ENCODE results near the gene FOSL1.

FOSL1 gene

GRCh38 chr11:65900125-65900898 lies at the start of gene FOSL1:
Gene FOSL1, minus strand, starts transcription at chr11:65900388. Its CDS starts 49 bp downstream, at chr11:65900339.
- in situ Hi-C loops (cut with MboI; ENCODE audit: low sequenced_read_pairs), result no loop called here

GRCh38 chr11:65947603-65948125 lies 47.5 kb upstream of the FOSL1 start:
- in situ Hi-C loops (cut with MboI; ENCODE audit: low sequenced_read_pairs), result no loop called here

DNA sequence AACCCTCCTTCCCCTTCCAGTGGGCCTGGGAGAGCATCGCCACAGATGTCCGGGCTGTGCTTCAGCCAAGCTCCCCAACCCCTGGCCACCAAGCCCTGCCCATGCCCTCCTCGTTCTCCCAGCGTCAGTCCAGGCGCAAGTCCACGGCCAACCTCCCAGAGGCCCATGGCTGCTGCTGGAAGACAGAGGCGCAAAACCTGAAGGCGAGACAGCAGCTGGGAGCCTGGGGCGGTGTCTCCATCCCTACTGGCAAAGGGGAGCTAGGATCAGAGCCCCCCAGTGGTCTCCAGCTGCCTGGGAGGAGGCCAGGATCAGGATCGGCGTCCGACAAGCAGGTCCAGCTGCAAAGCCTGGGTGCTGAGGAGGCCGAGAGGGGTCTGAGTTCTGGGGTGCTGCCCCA lies 46.9 kb upstream of the FOSL1 start:
- in situ Hi-C loops (cut with MboI; ENCODE audit: low sequenced_read_pairs), result no loop called here

DNA sequence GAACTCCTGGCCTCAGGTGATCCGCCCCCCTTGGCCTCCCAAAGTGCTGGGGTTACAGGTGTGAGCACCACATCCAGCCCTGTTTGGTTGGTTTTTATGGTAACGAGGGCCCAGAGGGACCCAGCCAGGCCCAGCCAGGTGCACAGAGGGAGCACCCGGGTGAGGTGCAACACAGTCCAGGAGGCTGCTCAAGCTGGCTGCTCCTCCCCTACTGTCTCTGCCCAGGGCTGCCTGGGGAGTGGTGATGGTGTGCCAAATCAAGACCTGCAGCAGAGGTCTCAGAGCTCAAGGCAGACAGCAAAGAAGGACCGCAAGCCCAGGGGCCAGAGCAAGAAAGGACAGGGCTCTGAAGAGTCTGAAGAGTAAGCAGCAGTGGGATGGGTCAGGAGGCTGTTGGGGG lies 46.5 kb upstream of the FOSL1 start:
- in situ Hi-C loops (cut with MboI; ENCODE audit: low sequenced_read_pairs), result no loop called here

DNA sequence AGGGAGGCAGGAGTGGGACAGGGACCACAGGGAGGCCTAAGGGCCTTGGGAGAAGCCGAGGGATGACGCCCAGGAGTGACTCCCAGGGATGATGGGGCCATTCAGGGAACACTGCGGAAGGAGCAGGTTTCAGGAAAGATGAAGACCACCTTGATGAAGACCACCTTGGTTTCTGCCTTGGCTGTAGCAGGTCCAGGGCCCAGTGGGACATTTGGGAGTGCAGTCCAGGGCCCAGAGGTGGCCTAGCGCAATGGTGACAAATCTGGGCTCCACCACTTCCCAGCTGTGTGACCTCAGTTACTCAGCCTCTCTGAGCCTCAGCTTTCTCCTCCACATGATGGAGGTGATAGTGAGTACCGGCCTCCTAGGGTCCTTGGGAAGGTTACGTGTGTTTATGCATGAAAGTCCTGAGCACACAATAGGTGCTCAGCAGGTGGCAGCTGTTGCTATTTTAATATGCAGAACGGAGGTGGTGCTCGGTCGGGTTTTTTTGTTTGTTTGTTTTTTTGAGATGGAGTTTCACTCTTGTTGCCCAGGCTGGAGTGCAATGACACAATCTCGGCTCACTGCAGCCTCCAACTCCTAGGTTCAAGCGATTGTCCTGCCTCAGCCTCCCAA lies 45.9 kb upstream of the FOSL1 start:
- in situ Hi-C loops (cut with MboI; ENCODE audit: low sequenced_read_pairs), result no loop called here

DNA sequence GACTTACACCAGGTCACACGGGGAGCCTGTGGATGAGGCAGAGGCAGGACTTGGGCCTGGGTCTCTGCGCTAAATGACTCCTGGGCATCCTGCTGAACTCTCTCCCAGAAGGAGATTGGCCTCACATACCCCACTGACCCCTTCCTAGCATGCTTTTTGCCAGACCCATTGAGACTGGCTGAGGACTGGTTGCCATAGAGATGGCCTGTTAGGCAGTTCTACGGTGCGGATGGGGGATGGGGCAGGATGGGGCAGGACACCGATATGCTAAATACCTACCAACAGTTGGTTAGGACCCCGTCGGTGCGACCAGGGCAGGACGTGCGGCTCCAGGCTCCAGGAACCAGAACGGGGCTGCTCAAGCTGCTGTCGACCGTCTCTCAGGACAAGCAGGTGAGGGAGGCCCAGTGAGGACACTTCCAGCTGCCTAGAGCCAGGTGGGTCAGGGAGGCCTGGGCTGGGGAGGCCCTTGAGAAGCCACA lies 45.3 kb upstream of the FOSL1 start, which contains the start of gene TSGA10IP:
Gene TSGA10IP (plus strand): TSS at position 51 of the 482 bp plus-strand sequence. CDS start 196 bp downstream, at position 247.
- in situ Hi-C loops (cut with MboI; ENCODE audit: low sequenced_read_pairs), result no loop called here

DNA sequence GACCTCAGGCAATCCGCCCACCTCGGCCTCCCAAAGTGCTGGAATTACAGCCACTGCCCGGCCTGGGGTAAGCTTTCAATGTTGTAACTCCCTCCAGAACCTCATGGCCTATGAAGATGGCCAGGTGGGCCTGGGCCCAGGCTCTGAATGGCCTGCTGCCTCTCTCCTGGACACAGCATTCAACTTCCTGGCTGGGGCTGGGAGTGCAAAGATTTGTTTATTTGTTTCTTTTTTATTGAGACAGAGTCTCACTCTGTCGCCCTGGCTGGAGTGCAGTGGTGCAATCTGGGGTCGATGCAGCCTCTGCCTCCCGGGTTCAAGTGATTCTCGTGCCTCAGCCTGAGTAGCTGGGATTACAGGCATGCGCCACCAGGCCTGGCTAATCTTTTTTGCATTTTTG lies 44.6 kb upstream of the FOSL1 start:
- in situ Hi-C loops (cut with MboI; ENCODE audit: low sequenced_read_pairs), result no loop called here

GRCh38 chr11:65944191-65944590 lies 44.0 kb upstream of the FOSL1 start:
- in situ Hi-C loops (cut with MboI; ENCODE audit: low sequenced_read_pairs), result no loop called here

DNA sequence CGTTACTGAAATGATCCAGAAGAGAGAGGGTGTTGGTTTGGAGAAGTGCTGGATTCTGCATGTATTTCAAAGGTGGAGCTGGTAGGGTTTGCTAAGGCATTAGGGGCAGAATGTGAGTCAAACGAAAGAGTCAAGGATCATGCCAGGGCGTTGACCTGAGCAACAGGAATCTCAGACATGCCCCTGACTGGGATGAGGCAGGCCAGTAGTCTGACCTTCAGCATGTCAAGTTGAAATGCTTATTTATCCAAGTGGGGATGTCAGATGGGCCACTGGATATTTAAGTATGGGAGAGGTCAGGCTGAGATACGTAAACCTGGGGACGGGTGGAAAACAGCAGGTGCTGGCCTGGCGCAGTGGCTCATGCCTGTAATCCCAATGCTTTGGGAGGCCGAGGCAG lies 42.3 kb upstream of the FOSL1 start:
- in situ Hi-C loops (cut with MboI; ENCODE audit: low sequenced_read_pairs), result no loop called here

- in situ Hi-C loops (cut with MboI; ENCODE audit: low sequenced_read_pairs), result no loop called here
These were observed 41.6 kb upstream of the FOSL1 start for GRCh38 chr11:65941720-65942310.

- in situ Hi-C loops (cut with MboI; ENCODE audit: low sequenced_read_pairs), result no loop called here
These were observed 37.6 kb upstream of the FOSL1 start for GRCh38 chr11:65937766-65938165.

DNA sequence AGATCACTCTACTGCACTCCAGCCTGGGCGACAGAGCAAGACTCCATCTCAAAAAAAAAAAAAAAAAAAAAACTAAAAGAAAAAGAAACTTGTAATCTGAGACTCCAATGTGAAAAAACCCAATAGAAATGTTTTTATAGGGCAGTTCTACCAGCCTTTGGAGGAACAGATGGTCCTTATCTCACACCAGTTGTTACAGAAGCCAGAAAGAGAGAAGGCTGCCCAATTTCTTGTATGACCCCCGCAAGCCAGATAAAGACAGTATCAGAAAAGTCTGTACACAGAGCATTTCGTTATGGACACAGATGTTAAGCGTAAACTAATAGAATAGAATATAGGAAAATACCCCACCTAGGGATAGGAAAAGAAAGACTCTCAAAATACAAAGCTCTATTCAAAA lies 33.8 kb upstream of the FOSL1 start:
- in situ Hi-C loops (cut with MboI; ENCODE audit: low sequenced_read_pairs), result no loop called here

- in situ Hi-C loops (cut with MboI; ENCODE audit: low sequenced_read_pairs), result no loop called here
These were observed 32.4 kb upstream of the FOSL1 start for GRCh38 chr11:65932558-65932919.

- in situ Hi-C loops (cut with MboI; ENCODE audit: low sequenced_read_pairs), result no loop called here
These were observed 31.8 kb upstream of the FOSL1 start for GRCh38 chr11:65931773-65932557.

DNA sequence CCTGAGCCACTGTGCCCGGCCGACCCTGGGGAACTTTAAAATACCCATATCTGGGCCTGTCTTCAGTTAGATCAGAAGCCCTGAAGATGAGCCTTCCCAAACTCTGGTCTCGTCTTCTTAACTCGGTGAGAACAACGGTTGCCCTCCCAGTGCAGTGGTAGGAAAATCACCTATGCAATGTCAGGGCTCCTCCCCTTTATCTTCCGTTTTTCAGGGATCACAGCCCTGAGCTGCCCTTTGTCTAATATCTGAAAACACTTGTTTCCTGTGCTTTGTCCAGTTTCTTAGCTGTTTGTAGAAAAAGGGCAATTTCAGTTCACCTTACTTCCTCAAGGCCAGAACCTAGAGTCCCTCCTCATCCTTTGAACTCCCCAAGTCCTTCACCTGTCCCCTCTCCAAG lies 28.5 kb upstream of the FOSL1 start:
- in situ Hi-C loops (cut with MboI; ENCODE audit: low sequenced_read_pairs), result no loop called here

GRCh38 chr11:65927904-65928397 lies 27.8 kb upstream of the FOSL1 start:
- in situ Hi-C loops (cut with MboI; ENCODE audit: low sequenced_read_pairs), result no loop called here

DNA sequence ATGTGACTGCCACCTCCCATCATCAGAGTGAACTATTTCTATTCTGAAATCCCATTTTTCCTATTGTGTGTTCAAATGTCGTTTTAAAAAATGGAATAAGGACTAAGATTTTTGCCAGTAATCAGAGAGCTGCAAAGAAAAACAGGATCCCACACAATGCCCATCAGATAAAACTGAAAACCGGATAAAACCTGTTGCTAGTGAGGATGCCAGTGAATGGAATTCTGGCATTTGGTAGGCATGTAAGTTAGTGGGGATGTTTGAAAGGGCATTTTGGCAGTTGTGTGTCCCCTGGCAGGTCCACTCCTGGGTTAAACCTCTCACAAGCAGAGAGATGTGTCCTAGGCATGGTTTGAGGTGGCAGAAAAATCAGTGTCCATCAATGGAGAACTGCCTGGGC lies 25.2 kb upstream of the FOSL1 start:
- in situ Hi-C loops (cut with MboI; ENCODE audit: low sequenced_read_pairs), result no loop called here

DNA sequence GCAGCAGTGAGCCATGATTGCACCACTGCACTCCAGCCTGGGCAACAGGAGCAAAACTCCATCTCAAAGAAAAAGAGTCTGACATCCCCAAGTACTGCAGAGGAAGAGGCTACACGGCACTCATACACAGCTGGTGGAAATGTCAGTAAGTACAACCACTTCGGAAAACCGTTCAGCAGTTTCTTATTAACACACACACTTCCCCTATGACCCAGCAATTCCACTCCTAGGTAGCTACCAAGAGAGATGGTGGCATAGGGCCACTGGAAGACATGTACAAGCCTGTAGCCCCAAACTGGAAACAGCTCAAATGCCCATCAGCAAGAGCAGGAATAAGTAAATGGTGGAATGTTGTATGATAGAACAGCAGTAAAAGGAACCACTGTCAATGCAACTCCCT lies 22.4 kb upstream of the FOSL1 start:
- in situ Hi-C loops (cut with MboI; ENCODE audit: low sequenced_read_pairs), result no loop called here

DNA sequence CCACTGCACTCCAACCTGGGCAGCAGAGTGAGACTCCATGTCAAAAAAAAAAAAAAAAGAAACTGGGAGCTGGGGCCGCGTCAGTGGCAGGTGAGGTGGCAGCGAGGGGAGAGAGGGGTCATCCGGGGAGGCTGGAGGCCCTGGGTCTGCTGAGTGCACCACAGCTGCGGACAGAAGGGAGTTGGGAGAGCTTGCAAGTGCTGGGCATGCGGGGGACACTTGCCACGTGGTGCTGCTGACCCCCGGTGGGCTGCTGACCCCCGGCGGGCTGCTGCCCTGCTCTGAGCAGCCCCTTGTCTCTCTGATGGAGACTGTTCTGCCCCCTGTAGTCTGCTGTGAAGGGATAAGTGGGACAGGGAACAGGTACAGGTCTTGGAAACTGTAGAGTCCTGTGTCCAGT lies 21.7 kb upstream of the FOSL1 start:
- in situ Hi-C loops (cut with MboI; ENCODE audit: low sequenced_read_pairs), result no loop called here

DNA sequence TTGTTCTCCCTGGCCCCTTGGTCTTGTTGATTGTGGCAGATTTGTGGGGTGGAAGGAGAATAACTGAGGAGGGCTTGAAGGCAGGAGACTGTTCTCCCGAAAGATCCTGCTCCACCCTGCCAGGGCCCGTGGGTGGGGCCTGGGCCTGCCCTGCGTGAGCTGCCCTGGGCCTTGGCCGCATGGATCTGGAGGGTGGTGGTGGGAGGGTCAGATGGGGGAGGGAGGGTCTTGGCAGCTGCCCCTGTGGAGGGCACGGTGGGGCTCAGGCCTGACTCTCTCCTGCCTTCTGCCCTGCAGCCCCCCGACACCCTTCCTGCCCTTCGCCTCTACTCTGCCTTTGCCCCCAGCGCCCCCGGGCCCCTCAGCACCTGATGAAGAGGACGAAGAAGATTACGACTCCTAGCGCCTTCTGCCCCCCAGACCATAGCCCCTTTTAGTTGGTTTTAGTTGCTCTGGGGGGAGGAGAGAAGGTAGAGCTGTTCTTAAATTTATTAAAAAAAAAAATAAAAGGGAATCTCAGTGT lies 20.9 kb upstream of the FOSL1 start:
- in situ Hi-C loops (cut with MboI; ENCODE audit: low sequenced_read_pairs), result no loop called here

GRCh38 chr11:65920372-65920802 lies 20.2 kb upstream of the FOSL1 start:
- in situ Hi-C loops (cut with MboI; ENCODE audit: low sequenced_read_pairs), result no loop called here
